Adrenal gland (tissue), 5 donors: Measurements from ENCODE around the gene PI4K2A.

Experiments
- CTCF ChIP-seq, 6 experiments: fragments of 450-650 bp in 4 of 6; fragments of 200-600 bp in 2 of 6; sonication (generic) in 1 of 6; IDR thresholded peaks; 1 replicate in 5 of 6; 2 replicates in 1 of 6; pipeline versions ENCODE4 v1.5.1 to v1.8.0; 2016 to 2021; ENCODE audit warnings: antibody characterized with exemption in 6 of 6, mild to moderate bottlenecking in 2 of 6, moderate library complexity in 1 of 6
- POLR2A ChIP-seq, 2 donors: fragments of 450-650 bp; IDR thresholded peaks; one replicate each; pipeline ENCODE4 v1.6.1; 2017; ENCODE audit warnings: antibody characterized with exemption in 2 of 2, mild to moderate bottlenecking in 2 of 2, moderate library complexity in 1 of 2
- donor health status: DM: no; HTN: no; CAD: no.

DNA sequence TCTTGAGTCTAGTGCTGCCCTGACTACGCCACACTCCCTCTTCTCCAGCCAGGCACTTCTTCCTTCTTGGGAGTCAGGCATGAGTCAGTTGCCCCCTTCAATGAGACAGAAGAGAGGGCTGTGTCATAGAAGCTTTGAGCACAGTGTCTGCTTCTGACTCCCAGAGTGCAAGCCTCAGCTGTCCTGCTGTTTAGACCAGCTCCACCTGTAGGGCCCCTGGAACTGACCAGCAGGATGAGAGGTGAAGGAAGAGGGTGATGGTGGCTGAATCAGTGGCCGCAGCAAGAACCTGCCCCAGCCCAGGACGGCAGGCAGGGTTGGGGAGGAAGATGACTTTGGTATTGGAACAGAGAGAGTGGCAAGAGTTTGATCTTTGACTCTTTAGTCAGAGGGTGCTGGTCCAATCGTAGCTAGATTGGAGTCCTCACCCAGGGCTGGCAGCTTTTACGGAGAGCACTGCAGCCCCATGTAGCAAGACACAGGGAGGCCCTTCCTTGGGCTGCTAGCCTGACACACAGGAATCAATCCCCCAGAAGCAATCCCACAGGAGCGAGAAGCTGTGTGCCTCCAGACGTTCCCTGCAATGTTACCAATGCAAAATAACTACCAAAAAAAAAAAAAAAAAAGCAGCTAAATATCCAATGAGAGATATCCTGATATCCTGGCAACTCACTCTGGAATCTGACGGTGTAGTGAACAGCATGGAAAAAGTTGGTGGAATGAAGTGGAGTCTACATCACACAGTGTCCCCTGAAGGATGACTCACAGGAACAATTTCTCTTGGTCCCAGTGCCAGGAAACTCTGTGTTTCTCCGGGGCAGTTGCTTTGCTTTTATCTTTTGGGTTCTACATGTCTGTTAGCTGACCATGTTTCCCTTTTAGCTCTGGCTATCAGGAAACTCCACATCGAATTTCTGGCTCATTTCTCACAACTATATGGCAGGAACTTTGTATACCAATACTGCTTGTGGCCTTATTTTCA, 44.1 kb upstream of the PI4K2A start:
- TF ChIP-seq POLR2A (IDR thresholded peaks at IDR 0.05): peak in 1 of 2 donors; percentile 42
- no peak for TF ChIP-seq CTCF (IDR thresholded peaks at IDR 0.05)
